HT-29 (cell line): ENCODE results near the gene LIN7B. TPM values are rescaled to one million over a fixed set of nuclear protein-coding genes. Genes with fewer than 3 reads are reported as not detected.
"Not testable (repeated sequence)": the region's sequence is repeated elsewhere in the genome, so short reads cannot be mapped to it uniquely, and the experiment has no call there.

ENCODE experiments used
- DNase-seq: peaks from one replicate; pipeline ENCODE4 v3.0.0-alpha.2; 2015; ENCODE audit warnings: low spot score
- total RNA-seq: library from RNA; depleted of rRNA; stranded (reverse); fragments of >200 nt; shearing (Covaris generic); gene quantifications from 2 replicates; pipeline ENCODE4 v1.2.3, GENCODE V29; 2014

The LIN7B gene
- total RNA-seq, 1 experiment from 2014 or later = 12.0 TPM

DNA sequence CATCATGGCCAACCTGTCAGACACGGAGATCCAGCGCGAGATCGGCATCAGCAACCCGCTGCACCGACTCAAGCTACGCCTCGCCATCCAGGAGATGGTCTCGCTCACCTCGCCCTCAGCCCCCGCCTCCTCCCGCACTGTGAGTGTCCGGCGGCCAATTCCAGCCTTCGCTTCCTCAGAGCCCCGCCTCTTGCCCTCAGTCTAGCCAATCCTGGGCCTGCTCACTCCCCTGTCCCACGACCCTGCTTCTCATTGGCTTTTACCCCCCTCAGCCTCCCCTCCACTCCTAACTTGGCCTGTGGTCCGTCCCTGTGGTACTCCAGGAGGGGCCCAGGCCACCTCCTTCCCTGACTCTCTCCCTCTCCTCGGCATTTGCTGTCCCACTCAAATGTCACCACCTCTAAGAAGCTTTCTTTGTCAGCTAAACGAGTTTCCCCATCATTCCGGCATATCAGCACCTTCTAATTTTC lies 28.7 kb downstream of the LIN7B start:
- DNase-seq = peak; percentile 95

GRCh38 chr19:49145573-49146407 lies 31.6 kb downstream of the LIN7B start:
- peak; percentile 85 for DNase-seq

DNA sequence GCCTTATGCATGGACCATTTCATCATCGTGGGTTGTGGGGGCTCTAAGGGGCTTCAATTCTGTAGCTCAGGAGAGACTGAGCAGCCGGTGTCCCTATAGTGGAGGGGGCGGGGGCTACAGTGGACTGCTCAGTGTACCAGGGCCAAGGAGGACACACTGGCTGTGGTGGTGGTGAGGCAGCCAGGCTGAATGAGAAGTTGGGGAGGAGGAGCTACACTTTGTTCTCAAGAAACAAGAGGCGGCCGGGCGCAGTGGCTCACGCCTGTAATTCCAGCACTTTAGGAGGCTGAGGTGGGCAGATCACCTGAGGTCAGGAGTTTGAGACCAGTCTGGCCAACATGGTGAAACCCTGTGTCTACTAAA lies 32.2 kb downstream of the LIN7B start:
- DNase-seq = not testable (repeated sequence)

DNA sequence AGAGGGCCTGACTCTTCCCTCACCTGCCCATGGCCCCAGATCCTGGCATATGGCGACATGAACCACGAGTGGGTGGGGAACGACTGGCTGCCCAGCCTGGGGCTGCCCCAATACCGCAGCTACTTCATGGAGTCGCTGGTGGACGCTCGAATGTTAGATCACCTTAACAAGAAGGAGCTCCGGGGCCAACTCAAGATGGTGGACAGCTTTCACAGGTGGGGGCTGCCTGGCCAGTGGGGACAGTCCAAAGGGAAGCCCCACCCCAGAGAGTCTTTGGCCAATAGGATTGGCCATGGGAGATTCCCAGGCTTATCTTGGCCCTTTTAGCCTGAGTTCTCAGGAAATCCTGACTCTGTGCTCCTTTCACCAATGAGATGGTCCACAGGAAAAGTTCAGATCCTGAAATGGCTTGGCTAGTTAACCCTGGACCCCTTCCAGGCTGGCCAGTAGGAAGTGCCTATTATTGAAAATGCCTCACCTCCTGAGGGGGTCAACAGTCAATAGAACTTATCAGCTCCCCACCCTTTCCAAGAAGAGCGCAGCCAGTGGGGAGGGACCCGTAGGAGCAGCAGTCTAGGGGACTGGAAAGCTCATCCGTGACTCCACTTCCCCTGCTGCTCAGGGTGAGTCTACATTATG lies 34.0 kb downstream of the LIN7B start:
- DNase-seq = no peak

DNA sequence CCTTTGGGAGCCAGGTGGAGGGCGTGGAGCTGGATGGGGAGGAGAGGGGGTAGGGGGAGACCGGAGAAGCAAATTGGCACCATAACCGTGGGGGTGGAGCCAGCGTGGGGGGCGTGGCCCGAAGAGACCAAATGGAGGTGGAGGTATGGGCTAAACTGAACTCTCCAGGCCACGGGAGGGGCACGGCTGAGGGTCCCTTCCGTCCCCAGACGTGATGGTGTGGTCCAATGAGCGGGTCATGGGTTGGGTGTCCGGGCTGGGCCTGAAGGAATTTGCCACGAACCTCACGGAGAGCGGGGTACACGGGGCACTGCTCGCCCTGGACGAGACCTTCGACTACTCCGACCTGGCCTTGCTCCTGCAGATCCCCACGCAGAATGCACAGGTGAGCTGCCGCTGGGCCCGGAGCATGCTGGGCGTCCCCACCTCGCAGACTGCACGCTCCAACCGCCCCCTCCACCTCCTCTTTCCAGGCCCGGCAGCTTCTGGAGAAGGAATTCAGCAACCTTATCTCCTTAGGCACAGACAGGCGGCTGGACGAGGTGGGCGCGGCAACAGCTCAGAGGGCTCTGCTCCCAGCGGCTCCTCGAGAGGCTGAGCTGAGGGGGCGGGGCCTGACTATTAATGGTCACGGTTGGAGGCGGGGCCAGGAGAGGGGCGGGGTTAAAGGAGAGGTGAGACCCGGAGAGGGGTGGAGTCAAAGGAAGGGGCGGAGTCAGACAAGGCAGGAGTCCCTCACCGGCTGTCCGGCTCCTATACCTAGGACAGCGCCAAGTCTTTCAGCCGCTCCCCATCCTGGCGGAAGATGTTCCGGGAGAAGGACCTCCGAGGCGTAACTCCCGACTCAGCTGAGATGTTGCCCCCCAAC lies 34.8 kb downstream of the LIN7B start:
- DNase-seq = peak; percentile 100

- peak; percentile 95 for DNase-seq
Measured at GRCh38 chr19:49149652-49150105, 35.5 kb downstream of the LIN7B start.

DNA sequence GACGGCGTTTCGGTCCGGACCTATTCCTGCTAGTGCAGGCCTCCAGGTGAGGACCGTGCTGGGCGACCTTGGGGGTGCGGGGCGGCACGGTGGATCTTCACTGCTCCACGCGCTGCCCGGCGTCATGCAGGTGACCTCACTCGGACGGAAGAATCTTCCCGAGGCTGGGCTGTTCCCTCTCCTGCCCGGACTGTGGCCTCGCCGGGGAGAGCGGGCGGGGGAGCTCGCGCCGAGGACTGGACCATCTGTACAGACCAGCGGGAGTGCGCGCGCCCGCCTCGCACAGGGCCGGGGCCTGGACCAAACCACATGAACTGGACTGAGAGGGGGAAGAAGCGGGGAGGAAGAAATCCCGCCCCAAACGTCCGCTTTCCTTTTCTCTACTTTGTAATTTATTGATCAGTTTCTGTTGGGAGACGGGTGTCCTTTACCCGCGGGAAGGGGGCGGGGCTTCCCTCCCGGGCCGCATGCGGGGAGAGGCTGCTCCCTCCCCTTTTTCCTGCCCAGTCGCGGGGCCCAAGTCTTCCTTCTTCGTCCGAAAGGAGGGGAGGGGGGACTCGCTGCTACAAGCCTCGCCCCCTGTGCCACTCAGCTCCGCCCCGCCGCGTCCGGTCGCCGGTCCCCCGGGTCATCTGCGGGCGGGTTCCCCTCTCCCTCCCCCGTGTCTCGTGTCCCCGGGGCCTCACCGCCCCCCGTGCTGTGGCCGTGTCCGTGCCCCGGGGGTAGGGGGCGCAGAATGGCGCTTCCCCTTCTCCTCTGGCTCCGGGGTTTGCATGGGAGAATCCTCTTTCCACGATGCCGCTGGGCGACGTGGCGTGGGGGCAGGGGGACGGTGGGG lies 36.2 kb downstream of the LIN7B start:
- DNase-seq = peak; percentile 97

DNA sequence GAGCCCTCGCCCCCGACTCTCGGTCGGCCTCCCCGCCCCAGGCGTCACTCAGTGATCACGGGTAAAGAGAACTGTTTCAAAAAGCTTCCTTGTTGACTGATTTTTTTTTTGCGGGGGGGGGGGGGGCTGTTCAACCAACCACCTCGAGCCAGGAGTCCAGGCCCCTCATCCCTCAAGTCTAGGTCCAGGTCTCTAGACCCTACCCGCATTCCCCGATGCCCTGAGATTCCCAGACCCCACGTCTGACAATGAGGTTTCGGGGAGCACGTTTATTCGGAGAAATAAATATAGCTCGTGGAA lies 36.7 kb downstream of the LIN7B start:
- DNase-seq = no peak

DNA sequence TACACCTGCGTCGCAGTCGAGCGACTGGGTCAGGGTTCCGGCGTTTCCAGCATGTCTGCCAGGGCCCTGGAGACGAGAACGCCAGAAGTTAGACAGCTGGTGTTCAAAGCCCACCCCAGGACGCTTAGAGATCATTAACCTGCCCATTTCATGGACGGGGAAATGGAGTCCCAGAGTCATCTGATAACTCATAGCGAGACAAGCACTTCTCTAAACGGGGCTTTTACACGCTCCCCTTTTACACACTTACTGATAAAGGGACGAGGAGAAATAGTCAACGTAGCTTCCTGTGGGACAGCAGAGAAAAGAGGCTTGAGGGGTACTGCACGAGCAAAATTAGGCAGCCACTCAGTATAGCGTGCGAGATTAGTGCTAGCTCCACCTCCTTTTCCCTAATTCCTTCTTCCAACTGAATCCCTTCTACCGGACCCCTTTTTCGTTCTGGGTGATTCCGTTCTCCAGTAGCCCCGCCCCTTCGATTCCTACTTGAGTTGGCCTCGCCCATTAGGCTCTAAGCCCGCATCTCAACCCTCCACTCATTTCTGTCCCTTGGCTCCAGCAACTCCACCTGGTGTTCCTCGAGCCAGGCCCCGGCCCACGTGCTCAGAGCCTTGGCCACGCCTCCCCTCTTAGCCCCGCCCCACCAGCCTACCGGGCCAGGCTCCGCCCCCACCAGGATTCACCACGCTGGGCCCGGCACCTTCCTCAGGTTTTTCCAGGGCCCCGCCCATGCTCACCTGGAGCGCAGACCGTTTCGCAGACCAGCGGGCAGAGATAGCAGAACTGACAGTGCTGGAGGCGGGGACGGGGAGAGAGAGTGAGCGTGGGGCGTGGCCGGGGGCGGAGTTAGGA lies 37.3 kb downstream of the LIN7B start:
- DNase-seq = peak; percentile 100

- DNase-seq = no peak
Measured at GRCh38 chr19:49152119-49152550, 38.0 kb downstream of the LIN7B start.

DNA sequence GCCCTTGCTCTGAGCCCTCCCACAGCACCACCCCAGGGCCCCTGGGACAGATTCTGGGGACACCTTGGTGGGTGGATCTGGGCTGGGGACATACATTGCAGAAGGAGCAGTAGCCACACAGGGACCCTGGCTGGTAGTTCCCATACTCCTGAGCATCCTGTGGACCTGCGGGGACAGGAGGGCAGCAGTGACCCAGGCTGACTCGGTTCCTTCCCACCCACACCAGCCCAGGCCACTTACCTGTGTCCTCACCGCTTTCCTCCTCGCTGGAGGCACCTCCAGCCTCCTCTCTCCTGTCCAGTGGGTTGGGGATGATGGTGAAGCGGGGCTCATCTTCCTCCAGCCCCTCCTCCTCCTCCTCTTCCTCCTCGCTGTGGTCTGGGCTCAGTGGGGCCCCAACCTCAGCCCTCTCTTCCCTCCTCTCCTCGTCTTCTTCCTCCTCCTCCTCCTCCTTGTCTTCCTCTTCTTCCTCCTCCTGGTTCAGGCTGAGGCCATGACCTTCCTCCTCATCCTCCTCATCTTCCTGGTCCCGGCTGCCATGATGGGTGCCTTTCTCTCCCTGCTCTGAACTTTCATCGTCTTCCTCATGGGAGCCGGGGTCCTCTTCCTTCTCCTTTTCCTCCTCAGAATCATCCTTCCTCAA lies 39.1 kb downstream of the LIN7B start:
- no peak for DNase-seq

DNA sequence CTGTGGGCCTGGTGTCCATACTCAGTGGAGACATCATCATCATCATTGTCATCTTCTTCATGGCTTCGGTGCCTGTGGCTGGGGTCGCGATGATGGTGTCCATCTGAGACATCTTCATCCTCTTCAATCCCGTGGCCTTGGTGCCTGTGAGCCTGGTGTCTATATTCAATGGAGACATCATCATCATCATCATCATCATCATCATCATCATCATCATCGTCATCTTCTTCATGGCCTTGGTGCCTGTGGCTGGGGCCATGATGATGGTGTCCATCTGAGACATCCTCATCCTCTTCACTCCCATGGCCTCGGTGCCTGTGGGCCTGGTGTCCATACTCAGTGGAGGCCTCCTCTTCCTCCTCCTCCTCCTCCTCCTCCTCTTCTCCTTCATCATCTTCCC lies 40.1 kb downstream of the LIN7B start:
- DNase-seq = no peak

DNA sequence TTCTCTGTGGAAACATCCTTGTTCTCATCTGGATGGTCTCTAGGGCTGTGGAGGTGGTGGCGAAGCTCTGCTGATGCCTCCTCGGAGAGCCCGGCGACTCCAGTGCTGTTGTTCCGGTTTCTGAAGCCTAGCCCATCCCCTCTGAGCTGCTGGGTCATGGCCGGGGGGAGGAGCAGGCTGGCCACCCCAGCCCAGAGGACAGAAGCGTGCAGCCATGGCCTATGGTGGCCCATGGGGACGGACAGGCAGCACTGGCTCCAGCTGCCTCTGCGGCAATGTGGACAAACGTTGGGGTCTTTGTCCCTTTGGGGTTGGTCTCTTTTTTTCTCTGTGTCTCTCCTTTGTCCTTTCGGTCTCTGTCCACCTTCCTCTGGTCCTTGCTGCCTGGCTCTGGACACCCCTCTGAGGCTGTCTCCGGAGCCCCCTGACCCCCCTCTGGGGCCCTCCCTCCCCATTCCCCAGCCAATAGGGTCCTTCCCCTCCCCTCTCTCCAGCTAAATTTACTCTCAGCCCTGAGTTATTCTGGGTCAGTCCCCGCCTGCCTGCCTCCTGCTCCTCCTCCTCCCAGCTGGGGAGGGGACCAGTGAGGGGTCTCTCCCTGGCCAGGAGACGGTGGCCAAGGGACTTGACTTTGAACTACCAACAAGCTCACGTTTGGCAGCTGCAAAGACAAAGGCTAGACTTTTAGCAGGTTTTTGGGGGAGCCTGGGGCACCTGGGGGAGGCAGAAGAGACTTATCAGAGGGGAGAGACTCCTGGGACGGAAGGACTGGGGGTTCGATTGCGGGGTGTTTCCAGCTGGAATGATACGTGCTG lies 41.0 kb downstream of the LIN7B start, which contains the start of gene HRC:
TSS of gene HRC (minus strand) at position 392 of the 815 bp plus-strand sequence. CDS start at position 233, 159 bp downstream.
- no peak for DNase-seq

DNA sequence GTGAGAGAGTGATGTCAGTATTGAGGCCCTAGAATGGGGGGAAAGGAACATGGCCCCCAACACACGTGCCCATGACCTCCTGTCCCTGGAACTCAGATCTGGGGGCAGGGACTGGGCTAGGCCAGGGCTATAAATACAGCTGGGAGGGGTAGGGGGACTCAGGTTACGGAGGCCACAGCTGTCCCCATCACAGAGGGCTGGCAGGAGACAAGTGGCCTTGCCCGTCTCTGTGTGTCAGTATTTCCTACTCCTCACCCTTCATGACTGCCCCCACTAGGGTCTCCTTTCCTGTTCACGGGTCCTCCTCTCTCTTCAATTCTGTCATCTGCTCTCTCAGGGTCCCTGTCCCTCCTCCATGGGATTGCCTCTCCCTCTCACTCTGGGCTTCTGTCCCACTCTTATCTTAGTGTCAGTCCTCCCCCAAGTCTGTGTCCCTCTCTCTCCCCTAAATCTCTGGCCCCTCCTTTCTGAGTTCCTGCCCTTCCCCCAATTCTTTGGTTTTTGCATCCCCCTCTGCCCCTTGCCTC lies 41.7 kb downstream of the LIN7B start:
- DNase-seq = no peak

DNA sequence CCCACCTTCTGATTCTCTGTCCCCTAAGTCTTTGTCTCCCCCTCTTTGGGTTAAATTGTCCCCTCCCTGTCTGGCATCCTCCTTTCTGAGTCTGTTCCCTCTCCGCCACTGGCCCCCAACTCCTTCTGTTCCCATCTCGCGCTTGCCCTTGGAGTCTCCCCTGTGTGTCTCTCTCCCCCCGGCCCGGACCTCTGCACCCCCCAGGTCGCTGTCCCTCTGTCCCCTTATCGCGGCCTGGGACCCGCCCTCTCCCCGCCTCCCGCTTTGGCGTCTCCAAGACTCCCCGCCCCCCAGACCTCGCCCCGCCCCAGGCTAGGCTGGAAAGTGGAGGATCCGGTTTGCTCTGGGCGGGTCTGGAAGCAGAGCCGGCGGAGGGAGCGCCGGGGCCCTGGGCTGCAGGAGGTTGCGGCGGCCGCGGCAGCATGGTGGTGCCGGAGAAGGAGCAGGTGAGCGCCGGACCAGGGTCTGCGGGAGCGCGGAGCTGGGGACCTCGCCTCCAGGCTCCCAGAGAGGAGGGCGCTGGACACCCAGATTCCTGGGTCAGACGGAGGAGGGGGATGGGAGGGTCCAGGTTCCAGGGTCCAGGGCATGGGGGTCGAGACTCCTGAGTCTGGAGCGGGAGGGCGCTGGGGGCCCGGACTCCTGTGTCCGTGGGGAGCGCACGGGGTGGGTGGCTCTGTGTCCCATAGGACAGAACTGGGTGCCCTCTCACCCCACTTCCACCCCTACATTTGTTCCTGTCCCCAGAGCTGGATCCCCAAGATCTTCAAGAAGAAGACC lies 43.5 kb downstream of the LIN7B start, which contains the start of gene TRPM4:
TSS of gene TRPM4 (plus strand) at position 348 of the 780 bp plus-strand sequence. CDS start at position 423, 75 bp downstream.
- peak; percentile 98 for DNase-seq

DNA sequence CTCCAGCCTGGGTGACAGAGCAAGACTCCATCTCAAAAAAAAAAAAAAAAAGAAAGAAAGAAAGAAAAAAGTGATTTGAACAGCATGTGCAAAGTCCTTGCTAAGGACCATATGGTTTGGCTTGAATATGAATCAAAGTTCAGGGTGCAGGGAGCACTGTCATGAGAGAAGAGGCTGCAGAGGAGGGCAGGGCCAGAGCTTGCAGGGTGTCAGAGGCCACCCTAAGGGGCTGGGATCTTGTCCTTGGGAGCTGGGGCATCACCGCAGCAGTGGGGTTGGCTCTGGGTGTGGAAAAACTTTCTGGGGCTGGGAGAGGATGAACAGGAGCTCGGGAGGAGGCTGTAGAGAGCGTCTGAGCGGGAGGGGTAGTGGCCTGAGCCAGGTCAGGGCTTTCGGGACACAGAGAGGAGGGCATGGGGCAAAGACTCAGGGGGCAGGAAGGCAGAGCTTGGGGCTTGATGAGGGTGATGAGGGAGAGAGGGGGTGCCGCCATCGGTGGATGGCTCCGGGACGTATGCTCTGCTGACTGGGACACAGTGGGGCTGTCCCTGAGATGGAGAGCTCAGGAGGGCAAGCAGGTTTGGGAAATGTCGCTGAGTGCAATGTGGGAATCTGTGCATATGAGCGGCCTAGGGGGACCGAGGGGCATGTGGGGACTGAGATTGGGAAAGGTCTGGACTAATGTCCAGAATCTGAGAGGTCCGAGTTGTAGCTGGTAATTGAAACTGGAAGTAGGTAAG lies 46.5 kb downstream of the LIN7B start:
- DNase-seq = no peak

DNA sequence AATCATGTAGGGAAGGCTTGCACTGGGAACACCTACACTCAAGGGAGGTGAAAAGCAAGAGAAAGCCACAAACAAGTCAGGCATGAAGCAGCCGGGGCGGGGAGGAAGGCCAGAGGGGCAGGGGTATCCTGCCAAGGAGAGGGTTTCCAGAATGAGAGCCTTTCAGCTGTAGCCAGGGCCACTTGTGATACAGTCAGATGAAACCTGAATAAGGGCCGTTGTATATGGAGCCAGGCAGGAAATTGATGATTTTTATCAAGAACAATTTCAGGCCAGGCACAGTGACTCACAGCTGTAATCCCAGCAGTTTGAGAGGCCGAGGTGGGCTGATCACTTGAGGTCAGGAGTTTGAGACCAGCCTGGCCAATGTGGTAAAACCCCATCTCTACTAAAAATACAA lies 47.8 kb downstream of the LIN7B start:
- no peak for DNase-seq
